ENCODE measurements around the gene FAM9A. TPM values are rescaled to one million over a fixed set of nuclear protein-coding genes. Genes with fewer than 3 reads are reported as not detected.

Gene FAM9A
- total RNA-seq, 3 donors from 2014 or later (not counting 1 experiment from before 2014, with no cell fraction given), result not detected

DNA sequence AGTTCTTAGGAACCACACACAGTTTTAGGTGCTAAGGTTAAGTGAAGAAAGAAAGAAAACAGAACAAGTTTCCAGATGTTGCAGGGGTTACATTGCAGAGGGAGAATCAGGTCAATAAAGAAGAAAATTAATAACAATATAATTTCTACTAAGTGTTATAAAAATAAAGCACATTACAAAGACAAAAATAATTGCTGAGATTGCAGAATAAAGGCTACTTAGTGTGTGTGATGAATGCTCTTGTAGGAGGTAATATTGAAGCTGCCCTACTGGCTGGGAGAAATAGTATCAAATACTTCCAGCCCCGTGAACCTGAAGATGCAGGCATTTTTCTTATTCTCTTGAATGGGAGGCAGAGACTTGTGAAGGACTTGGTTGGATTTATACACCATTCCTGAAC lies 33.2 kb upstream of the FAM9A start:
- Histone ChIP-seq H3K4me3 (ENCODE audit: low read length) (no peak overlapping the region), H3K36me3 (ENCODE audit: control insufficient read depth, insufficient read depth, low read length) (no peaks in the 10 kb centered on the region), H3K27me3 (ENCODE audit: control insufficient read depth, insufficient read depth, low read length) (no peaks in the 10 kb centered on the region), H3K4me1 (ENCODE audit: control insufficient read depth, insufficient read depth, low read length) (no peaks in the 10 kb centered on the region), H3K27ac (ENCODE audit: low read length) (no peak overlapping the region), H3K9me3 (ENCODE audit: control insufficient read depth, insufficient read depth, low read length) (no peaks in the 10 kb centered on the region)
- H3K27ac Mint-ChIP-seq, result no peak overlapping the region
- 86% methylated on average over 1 of the region's 1 CpG for WGBS (ENCODE audit: insufficient coverage)
- no peak for DNase-seq
- intact Hi-C loops (cut with micrococcal nuclease), result no loop called here
- TF ChIP-seq CTCF (IDR thresholded peaks at IDR 0.05), result no peak
- peaks cover 17 to 52% of the 10 kb centered on the region in 2 donors for H3K27me3 Mint-ChIP-seq (ENCODE audit: low read depth in 2 of 2)
- H3K9me3 Mint-ChIP-seq, result no peaks in the 10 kb centered on the region
- H3K4me3 Mint-ChIP-seq, result no peak overlapping the region
- H3K36me3 Mint-ChIP-seq, result no peaks in the 10 kb centered on the region
- ATAC-seq, result no peak
- no peaks in the 10 kb centered on the region for H3K4me1 Mint-ChIP-seq

GRCh38 chrX:8832582-8833378 lies 31.6 kb upstream of the FAM9A start:
- ATAC-seq (no peak), DNase-seq (no peak)
- H3K4me1 ChIP-seq (ENCODE audit: control insufficient read depth, insufficient read depth, low read length), result no peaks in the 10 kb centered on the region
- no peak for TF ChIP-seq CTCF (IDR thresholded peaks at IDR 0.05)
- H3K36me3 ChIP-seq (ENCODE audit: control insufficient read depth, insufficient read depth, low read length), result no peaks in the 10 kb centered on the region
- intact Hi-C loops (cut with micrococcal nuclease), result no loop called here
- Mint-ChIP-seq H3K36me3 (no peaks in the 10 kb centered on the region), H3K4me3 (no peak overlapping the region), H3K27me3 (ENCODE audit: low read depth in 2 of 2) (peaks cover 15 to 57% of the 10 kb centered on the region in 2 donors), H3K9me3 (no peaks in the 10 kb centered on the region), H3K4me1 (no peaks in the 10 kb centered on the region), H3K27ac (no peak overlapping the region)
- no peak overlapping the region for H3K4me3 ChIP-seq (ENCODE audit: low read length)
- H3K27ac ChIP-seq (ENCODE audit: low read length), result no peak overlapping the region
- no peaks in the 10 kb centered on the region for H3K27me3 ChIP-seq (ENCODE audit: control insufficient read depth, insufficient read depth, low read length)
- WGBS (ENCODE audit: insufficient coverage), result 75% methylated on average over 2 of the region's 4 CpGs
- H3K9me3 ChIP-seq (ENCODE audit: control insufficient read depth, insufficient read depth, low read length), result no peaks in the 10 kb centered on the region

DNA sequence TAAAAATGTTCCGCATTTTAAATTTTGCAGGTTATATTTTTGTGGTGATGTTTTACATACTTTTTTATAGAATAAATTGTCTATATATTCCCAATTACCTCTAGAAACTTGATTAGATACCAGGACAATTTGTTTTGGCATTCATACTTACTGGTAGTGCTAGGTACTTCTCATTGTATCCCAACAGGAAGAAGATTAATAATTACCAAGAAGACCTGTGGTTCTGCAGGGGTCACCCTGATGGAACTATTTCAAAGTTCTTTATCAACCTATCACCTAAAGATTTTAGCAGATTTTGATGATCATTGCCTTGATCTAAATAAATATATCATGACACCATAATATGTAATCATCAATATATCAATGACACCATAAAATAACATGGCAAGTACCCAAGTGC lies 22.5 kb upstream of the FAM9A start:
- H3K4me1 Mint-ChIP-seq, result no peaks in the 10 kb centered on the region
- ATAC-seq, result no peak
- H3K36me3 Mint-ChIP-seq, result no peaks in the 10 kb centered on the region
- peaks cover 15% of the 10 kb centered on the region in 2 donors for H3K27me3 Mint-ChIP-seq (ENCODE audit: low read depth in 2 of 2)
- no peak for TF ChIP-seq CTCF (IDR thresholded peaks at IDR 0.05)
- intact Hi-C loops (cut with micrococcal nuclease), result loop anchor here (10.0 kb wide), 1 partner anchor 881 kb away; no protein-coding TSS in a partner anchor
- Histone ChIP-seq H3K4me1 (ENCODE audit: control insufficient read depth, insufficient read depth, low read length) (no peaks in the 10 kb centered on the region), H3K27ac (ENCODE audit: low read length) (no peak overlapping the region), H3K27me3 (ENCODE audit: control insufficient read depth, insufficient read depth, low read length) (no peaks in the 10 kb centered on the region), H3K4me3 (ENCODE audit: low read length) (no peak overlapping the region), H3K36me3 (ENCODE audit: control insufficient read depth, insufficient read depth, low read length) (no peaks in the 10 kb centered on the region), H3K9me3 (ENCODE audit: control insufficient read depth, insufficient read depth, low read length) (no peaks in the 10 kb centered on the region)
- no peak overlapping the region for H3K27ac Mint-ChIP-seq
- WGBS (ENCODE audit: insufficient coverage), result no CpG with 5 or more reads among the region's 1 CpG
- H3K4me3 Mint-ChIP-seq, result no peak overlapping the region
- no peak for DNase-seq
- H3K9me3 Mint-ChIP-seq, result no peaks in the 10 kb centered on the region

All from natural killer cell (primary cell).